NCI-H1417 (cell line): ENCODE results near the gene KCNT2.

Experiments
- DNase-seq, 3 experiments: peaks; one replicate each; lab custom pipeline; 2025; lab: John Stamatoyannopoulos, UW

Gene KCNT2

DNA sequence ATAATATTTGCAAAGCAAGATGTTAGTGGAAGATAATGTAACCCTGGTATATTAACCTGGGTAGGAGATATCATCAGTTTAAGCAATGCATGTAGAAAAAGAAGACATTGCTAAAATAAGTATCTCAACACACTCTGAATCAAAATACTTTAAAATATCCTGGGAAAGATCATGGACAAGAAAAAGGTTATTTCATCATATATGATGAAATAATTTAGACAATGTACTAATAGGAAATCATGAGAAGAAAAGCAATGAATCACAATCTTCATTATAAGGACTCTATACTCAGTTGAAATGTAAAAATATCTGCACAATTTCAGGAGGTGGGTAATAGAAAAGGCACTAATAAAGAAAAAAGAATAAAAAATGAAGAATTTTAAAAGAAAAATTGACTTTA is 158.8 kb downstream of the KCNT2 start:
- DNase-seq: no peak

DNA sequence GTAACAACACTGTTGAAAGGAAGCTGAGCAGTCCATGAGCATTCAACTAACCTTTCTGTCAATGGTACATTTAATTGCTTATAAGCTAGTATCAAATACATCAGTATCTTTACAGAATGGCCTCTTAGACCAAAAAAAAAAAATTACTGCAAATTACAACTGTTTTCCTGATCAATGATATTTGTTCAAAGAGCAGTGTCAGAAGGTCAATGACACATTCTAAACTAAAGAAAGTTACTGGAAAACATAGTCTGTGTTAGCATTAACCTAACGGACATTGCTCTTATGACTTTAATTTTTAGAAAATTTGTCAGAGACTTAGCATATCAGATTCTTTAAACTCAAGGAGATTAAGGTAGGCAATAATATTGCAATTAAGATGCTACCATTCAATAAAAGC is 162.5 kb downstream of the KCNT2 start:
- no peak for DNase-seq

DNA sequence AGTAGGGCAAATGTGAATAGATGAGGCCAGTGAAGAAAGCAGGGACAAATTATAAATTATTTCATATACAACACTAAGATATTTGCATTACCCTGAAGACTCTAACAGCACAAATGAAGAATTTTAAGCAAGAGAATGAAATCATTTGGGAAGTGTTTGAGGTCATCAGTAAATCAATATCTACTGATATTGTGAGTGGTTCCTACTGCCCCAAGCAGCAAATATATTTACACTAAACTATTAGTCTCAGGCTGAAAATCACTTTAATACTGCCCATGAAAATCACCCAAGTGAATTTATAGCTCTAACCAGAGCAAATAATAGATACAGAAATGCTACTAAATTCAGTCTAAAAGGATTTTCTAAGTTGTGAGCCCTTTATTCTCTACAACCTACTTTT is 163.6 kb downstream of the KCNT2 start:
- DNase-seq: no peak

DNA sequence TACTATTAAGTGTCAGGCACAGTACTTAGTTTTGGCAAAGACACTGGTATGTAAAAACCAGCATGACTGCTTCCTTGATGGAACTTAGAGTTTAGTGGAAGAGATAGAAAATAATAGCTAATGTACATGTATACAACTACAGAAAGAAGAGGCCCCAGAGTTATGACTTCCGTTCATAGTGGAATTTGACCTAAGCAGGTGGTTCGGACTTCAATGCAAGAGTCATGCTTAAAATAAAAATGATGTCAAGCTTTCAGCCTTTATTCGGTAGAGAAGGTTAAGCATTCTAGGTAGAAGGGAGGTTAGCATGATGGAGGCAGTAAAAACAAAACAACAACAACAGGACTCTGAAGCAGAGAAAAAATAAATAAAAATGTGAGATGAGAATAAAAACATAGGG is 165.9 kb downstream of the KCNT2 start:
- DNase-seq: no peak

DNA sequence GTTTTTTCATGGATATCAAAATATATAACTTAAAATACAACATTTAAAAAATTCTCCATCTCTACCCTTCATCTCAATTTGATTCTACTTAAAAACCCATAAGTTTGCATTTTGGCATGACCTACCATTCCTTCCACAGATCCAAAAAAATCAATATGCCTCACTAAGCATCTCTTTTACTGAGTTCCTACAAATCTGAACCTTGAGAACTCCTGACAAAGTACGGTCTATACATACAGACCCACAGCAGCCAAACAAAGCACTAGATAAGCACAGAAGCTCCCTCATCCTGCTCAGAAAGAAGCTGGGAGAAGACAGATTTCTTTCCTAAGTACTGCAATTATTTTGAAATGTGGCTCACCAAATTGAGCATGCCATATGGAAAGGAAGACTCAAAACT is 167.5 kb downstream of the KCNT2 start:
- DNase-seq: no peak

DNA sequence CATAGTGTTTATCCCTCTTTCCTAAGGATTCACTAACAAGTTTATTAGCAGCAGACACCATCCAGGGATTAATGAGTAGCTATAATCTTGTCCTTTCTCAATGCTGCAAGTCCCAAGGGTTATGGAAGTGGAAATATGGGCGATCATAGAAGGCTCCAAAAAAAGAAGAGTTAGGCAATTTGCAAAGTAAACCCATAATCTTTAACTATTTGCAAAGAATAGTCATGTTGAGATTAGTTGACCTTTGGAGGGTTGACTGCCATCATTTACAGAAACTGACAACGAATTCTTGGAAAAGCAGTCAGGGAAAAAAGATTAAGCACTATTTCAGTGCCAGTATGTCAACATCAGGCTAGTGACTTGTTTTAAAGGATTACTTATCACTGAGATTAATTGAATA is 169.9 kb downstream of the KCNT2 start:
- DNase-seq: peak in 1 of 3 experiments; percentile 21

DNA sequence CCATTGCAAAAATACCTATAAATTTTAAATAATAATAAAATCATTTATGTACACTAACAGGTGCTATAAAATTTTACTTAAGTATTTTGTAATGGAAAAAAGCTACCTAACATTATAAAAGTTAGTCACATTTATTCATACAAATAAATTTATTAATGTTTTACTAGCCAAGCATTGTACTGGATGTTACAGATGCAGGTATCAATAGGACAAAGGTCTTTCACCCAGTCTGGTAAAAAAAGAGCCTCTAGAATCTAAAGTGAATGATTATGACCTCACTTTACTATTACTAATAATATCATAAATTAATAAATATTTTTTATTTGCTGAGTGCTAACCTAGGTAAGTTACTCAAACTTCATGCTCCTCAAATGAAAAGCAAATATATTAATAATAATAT is 170.6 kb downstream of the KCNT2 start:
- no peak for DNase-seq

DNA sequence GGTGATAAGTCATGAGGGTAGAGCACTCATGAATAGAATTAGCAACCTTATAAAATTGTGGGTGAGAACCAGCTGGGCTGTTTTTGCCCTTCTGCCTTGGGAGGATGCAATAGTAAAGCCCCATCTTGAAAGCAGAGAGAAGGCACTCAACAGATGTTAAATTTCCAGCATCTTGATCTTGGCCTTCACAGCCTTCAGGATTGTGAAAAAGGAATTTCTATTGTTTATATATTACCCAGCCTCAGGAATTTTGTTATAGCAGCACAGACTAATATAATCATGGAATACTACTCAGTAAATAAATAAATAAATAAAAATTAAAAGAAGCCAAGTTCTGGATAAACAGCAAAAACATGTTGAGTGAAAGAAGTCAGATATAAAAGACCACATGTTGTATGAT is 175.2 kb downstream of the KCNT2 start:
- no peak for DNase-seq

DNA sequence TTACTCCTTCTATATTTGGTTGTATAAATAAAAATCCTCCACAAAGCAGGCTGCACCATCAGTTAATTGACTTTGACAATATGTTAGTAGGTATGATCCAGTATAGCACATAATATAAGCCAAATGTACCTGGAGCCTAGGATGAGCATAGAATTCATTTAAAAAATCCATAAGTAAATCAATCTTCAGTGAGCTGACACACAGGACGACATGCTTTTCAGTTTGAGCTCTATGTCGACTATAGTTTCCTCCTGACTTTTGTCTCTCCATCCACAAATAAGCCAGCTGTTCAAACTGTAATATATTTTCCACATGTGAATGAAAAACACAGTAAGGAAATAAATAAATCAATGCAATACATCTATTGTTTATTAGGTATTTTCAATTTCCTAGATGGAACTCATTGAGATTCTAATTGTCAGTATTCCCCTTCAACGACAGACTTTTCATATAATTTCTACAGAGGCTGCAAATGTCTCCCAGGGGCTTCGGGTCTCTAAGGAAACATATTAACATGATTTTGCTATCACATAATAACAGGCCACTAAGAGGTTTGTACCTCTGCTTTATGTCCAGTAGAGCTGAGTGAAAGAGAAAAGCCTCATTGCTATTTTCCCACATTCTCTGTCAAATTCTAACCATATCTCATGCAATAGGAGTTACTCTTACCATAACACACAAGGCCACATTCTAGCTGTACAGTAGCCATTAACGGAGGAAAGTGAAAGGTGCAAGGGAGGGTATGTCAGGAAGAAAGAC is 180.1 kb downstream of the KCNT2 start:
- DNase-seq: peak in 1 of 3 experiments; percentile 11

DNA sequence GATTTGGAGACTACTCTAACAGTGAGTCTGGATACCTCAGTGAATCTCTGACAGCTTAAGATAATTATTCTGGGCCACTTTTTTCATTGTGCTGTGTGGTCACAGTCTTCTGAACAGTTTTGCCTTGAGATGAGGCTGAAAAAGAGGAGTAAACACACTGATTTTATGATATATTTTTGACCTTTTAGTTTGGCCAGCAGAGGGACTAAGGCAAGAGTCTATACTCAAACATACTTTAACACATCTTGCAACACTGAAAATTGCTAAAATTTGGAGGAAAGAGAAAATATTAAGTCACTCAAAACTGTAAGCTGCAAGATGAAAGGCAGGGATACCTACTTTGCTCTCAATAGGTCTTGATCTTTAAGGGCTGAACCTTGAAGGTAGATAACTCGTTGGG is 182.7 kb downstream of the KCNT2 start:
- DNase-seq: no peak

DNA sequence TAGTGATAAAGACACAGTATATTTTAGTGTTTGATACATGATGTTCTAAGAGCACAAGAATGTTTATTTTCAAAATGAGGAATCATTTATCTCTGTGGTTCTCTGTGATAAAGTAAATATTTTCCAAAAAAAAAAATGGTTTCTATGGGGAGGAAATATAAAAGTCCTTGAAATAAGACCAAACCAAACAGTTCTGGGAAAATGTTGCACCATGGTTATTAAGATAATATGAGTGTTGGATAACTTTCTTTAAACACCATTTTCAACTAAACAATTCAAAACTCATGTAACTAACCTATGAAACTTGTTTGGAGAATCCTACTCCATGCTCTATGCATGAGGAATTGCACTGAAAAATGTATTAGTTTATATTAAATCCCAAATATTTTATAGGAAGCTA is 184.6 kb downstream of the KCNT2 start:
- no peak for DNase-seq

DNA sequence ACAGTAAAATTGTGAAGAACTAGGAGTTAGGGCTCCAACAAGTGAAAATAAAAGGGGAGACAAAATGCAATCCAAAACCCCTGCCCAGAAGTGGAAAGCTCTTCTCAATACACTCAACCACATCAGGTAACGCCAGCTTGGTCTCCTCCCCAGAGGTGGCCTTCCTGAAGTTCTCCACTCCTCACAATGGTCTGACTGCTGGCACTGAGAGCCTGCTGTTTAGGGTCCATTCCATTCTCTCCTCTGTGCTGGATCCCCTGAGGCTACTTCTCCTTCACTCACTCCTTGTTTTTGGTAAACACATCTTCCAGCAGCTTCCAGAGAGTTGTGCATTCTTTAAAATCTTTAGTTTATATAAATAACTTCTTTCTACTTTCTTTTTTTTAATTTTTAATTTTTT is 189.5 kb downstream of the KCNT2 start:
- no peak for DNase-seq

DNA sequence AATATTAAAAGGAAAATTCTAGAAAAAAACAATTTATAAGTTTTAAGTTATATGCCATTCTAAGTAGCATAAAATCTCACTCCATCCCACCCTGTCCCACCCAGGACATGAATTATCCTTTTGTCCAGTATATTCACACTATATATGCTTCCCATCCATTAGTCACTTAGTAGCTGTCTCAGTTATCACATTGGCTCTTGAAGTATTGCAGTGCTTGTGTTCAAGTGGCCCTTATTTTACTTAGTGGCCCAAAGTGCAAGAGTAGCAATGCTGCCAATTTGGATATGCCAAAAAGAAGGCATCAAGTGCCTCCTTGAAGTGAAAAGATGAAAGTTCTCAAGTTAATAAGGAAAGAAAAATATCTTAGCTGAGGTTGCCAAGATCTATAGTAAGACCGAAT is 192.3 kb downstream of the KCNT2 start:
- no peak for DNase-seq

DNA sequence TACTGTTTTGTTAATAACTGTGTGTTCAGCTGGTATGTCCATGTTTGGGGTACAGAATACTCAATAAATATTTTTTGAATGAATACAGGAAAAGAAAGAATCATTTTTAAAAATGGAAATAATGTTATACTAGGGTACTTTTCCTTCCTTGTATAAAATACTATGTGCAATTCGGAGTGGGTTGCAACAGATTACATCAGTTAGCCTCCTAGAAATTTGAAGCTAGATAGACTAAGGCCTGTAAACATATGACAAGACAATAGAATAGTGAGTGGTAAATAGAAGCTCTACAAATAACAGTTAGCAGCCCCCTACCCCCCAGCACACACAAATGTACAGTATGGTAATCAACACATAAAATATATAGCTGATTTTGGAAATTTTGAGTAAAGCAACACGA is 195.9 kb downstream of the KCNT2 start:
- no peak for DNase-seq

DNA sequence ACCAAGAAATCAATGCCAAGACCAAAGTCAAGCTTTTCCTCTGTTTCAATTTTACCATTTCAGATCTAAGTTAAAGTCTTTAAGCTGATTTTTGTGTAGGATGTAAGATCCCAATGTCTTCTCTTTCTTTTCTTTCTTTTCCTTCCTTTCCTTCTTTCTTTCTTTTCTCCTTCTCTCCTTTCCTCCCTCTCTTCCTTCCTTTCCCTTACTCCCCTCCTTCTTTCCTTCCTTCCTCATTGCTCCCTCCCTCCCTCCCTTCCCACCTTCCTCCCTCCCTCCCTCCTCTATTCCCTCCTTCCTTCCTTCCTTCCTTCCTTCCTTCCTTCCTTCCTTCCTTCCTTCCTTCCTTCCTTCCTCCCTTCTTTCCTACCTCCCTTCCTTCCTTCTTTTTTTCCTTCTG is 197.5 kb downstream of the KCNT2 start:
- DNase-seq: no peak

DNA sequence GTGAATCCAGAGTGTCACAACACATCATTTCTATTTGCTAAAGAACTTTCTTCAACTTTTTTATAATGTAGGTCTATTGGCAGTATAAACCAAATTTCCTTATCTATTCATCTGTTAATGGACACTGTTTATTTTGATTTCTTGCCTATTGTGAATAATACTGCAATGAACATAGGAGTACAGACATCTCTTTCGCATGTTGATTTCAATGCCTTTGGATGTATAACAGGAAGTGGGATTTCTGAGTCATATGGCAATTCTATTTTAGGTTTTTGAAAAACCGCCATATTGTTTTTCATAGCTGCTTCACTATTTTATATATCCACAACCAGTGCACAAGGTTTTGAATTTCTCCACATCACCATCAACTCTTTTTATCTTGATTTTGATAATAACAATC is 198.7 kb downstream of the KCNT2 start:
- no peak for DNase-seq

DNA sequence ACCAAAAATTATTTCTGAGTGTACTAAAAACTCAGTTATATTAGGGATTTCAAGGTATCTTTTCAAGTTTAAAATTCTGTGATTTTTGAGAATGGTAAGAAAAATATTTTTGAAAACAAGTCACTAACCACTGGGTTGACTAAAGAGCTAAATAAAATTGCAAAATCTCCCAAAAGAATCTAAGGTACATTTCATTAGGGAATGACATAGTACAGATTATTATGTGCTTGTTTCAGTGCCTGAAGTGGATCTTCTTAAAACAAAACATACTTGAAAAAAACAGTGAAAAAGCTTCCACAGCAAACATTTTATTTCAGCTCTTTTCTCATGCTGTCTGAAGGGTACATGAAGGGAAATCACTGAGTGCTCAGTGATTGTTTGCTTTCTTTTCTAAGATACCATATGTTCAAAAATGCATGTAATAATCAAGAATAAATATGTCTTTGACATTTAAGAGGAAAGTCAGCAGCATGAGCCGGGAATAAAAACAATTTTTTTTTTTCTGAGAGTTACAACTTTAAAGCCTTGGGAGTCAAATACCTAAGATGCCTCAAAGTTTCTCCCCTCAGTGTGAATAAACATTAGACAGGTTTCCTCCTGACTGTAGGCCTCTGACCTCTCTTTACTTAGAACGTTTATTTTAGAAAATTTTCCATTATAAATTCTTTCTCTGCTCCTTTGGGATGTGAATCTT is 200.7 kb downstream of the KCNT2 start:
- DNase-seq: no peak

DNA sequence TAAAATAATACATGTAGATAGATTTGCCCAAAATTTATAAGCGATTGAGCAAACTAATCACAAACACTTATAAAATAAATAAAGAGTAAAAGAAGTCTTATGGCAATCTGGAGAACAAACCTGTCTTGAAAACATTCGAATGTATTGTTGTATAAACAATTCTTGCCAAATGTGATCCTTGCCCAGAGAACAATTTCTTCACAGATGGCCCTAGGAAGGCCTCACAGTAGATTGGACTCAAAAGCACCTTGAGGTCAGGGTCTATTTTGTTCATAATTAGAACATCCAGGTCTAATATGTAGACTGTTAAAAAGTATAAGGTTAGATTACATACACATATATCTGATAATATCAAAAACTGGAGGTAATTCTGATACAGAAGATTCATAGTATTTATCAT is 202.4 kb downstream of the KCNT2 start:
- no peak for DNase-seq

DNA sequence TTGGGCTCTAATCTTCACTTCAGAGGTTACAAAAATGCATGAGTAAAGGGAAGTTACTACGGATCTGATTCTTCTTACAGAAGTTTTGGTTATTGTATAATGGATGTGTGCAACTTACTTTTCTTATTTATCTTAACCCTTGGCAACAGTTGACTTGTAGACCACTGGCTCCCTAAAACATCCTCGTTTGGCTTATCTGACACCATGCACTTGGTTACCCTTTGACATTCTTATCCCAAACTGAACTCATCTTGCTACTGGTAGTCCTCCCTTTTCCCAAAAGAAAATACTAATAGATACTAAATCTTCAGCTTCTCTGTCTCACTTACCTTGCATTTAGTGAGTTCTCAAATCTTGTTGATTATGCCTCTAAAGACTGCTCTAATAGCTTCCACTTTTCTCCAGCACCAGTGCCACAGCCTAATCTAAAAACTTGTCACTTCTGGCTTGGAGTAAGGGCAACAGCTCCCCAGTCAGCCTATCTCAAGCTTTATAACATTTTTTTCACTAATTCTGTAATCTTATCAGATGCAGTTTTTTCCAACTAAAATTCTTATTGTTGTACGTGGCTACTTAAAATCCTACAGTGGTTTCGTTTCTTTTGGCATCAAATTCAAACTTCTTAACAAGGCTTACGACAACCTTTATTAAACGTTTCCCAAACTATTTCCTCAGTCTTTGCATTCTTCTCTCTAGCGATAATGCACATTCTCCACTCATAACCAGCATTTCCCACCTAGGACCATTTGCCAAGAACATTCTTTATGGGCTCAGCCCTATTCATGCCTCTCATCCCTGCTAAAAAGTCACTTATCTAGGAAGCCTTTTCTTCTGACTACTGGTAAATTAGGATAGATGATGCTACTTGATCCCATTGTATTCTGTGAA is 204.2 kb downstream of the KCNT2 start:
- no peak for DNase-seq

DNA sequence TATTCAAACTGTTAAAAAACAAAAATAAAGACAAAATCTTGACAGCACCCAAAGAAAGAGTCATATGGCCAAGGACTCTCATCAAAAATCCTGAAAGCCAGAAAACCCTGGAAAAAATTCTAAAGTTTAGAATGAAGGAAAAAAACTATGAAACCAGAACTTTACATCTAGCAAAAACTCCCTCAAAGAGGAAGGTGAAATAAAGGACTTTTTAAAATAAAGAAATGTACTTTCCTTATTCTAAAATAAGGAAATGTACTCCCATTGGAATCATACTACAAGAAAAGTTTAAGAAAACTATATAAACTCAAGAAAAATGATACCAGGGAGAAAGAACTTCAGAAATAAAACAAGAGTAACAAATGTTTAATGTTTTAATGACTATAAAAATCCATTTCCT is 206.3 kb downstream of the KCNT2 start:
- DNase-seq: no peak

DNA sequence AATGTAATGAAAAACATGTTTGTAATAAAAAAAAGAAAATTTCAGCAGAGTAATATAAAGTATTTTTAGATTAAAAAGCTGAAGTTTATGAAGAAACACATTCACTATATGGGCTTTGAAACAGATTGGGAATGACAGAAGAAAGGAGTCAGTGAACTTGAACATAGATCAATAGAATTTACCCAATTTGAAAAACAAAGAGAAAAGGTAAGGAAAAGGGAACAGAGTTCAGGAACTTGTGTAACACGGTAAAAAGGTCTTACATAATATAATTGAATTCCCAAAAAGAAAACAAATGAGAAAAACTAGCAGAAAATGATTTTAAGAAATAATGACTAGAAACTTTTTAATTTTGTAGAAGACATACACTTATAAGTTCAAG is 206.8 kb downstream of the KCNT2 start:
- DNase-seq: no peak

DNA sequence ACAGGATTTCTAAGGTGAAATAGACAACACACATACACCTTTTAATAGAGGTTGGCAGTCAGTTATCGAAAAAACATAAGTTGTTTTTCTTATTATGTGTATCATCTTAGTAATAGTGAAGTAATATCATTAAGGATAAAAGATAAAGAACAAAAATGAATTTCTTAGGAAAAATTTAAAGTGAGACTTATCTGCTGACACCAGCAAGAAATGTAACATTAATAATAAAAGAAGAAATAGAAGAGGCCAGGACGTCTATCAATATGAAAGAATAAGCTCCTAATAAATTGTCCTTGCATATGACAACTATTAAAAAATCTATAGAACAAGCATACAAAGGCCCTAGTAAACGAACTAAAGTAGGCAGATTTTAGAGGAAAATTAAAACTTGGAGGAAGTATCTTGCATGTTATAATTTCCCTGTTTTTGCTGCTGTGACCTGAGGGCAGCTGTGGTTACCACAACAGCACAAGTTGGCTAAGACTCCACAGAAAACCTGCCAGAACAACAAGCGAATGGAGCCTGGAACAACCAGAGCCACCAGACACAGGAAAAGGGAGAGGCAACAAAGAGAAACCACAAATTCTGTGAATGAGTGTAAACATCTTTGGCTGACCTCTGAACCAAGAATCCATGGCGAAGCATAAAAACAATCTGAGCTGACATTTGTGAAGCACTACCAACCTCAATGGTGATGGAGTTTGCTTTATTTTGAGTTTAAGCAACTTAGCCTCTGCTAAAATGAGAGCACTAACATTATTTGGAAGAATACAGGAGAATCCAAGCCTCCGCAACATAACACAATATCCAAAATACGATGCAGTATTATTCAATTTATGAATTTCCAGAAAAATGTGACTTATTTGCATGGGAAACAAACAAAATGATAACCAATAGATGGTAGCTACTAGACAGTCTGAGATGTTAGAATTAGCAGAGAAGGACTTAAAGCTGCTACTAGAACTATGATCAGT is 207.5 kb downstream of the KCNT2 start:
- DNase-seq: no peak
